ENCODE measurements around the gene MTHFD2.
"Not testable (repeated sequence)": the region's sequence is repeated elsewhere in the genome, so short reads cannot be mapped to it uniquely, and the experiment has no call there.

The MTHFD2 gene

GRCh38 chr2:74226648-74227213 is 28.3 kb downstream of the MTHFD2 start:
- no peak overlapping the region for H3K4me3 ChIP-seq (replicated peaks; ENCODE audit: low read depth, low read length)
- TF ChIP-seq CTCF (IDR thresholded peaks at IDR 0.05; ENCODE audit: low read length, missing control alignments) = no peak
- DNase-seq (ENCODE audit: low read depth) = no peak

GRCh38 chr2:74227646-74228045 is 29.2 kb downstream of the MTHFD2 start:
- H3K4me3 ChIP-seq (replicated peaks; ENCODE audit: low read depth, low read length) = no peak overlapping the region
- TF ChIP-seq CTCF (IDR thresholded peaks at IDR 0.05; ENCODE audit: low read length, missing control alignments) = no peak
- no peak for DNase-seq (ENCODE audit: low read depth)

GRCh38 chr2:74228772-74229171 is 30.4 kb downstream of the MTHFD2 start:
- TF ChIP-seq CTCF (IDR thresholded peaks at IDR 0.05; ENCODE audit: low read length, missing control alignments) = no peak
- no peak overlapping the region for H3K4me3 ChIP-seq (replicated peaks; ENCODE audit: low read depth, low read length)
- no peak for DNase-seq (ENCODE audit: low read depth)

GRCh38 chr2:74229865-74230264 is 31.4 kb downstream of the MTHFD2 start:
- not testable (repeated sequence) for H3K4me3 ChIP-seq (replicated peaks; ENCODE audit: low read depth, low read length); DNase-seq (ENCODE audit: low read depth)

- no peak for TF ChIP-seq CTCF (IDR thresholded peaks at IDR 0.05; ENCODE audit: low read length, missing control alignments)
- DNase-seq (ENCODE audit: low read depth) = no peak
- no peak overlapping the region for H3K4me3 ChIP-seq (replicated peaks; ENCODE audit: low read depth, low read length)
These were observed 34.0 kb downstream of the MTHFD2 start for GRCh38 chr2:74232426-74232825.

- TF ChIP-seq CTCF (IDR thresholded peaks at IDR 0.05; ENCODE audit: low read length, missing control alignments) = no peak
- H3K4me3 ChIP-seq (replicated peaks; ENCODE audit: low read depth, low read length) = no peak overlapping the region
- DNase-seq (ENCODE audit: low read depth) = no peak
These were observed 35.2 kb downstream of the MTHFD2 start for GRCh38 chr2:74233648-74234047.

GRCh38 chr2:74235041-74235440 is 36.6 kb downstream of the MTHFD2 start:
- H3K4me3 ChIP-seq (replicated peaks; ENCODE audit: low read depth, low read length) = no peak overlapping the region
- TF ChIP-seq CTCF (IDR thresholded peaks at IDR 0.05; ENCODE audit: low read length, missing control alignments) = no peak
- DNase-seq (ENCODE audit: low read depth) = no peak

Data from fibroblast of pulmonary artery (primary cell).